ENCODE results near the gene PUM2.

Gene PUM2

GRCh38 chr2:20339012-20339411 is 11.6 kb downstream of the PUM2 start:
- no peak for DNase-seq (ENCODE audit: low spot score)

- no peak for DNase-seq (ENCODE audit: low spot score)
Measured at GRCh38 chr2:20334605-20335203, 15.9 kb downstream of the PUM2 start.

- DNase-seq (ENCODE audit: low spot score): no peak
Measured at GRCh38 chr2:20333738-20334137, 16.9 kb downstream of the PUM2 start.

GRCh38 chr2:20330192-20330591 is 20.5 kb downstream of the PUM2 start:
- no peak for DNase-seq (ENCODE audit: low spot score)

GRCh38 chr2:20327370-20327769 is 23.3 kb downstream of the PUM2 start:
- DNase-seq (ENCODE audit: low spot score): no peak

- DNase-seq (ENCODE audit: low spot score): peak; percentile 37
Measured at GRCh38 chr2:20326163-20326780, 24.4 kb downstream of the PUM2 start.

GRCh38 chr2:20322527-20323300 is 27.9 kb downstream of the PUM2 start:
- DNase-seq (ENCODE audit: low spot score): no peak

- no peak for DNase-seq (ENCODE audit: low spot score)
Measured at GRCh38 chr2:20317690-20318089, 33.0 kb downstream of the PUM2 start.

- no peak for DNase-seq (ENCODE audit: low spot score)
Measured at GRCh38 chr2:20317197-20317596, 33.4 kb downstream of the PUM2 start.

- DNase-seq (ENCODE audit: low spot score): no peak
Measured at GRCh38 chr2:20314562-20315501, 35.8 kb downstream of the PUM2 start.

GRCh38 chr2:20313659-20314058 is 37.0 kb downstream of the PUM2 start:
- DNase-seq (ENCODE audit: low spot score): no peak

GRCh38 chr2:20309001-20309400 is 41.6 kb downstream of the PUM2 start:
- no peak for DNase-seq (ENCODE audit: low spot score)

- no peak for DNase-seq (ENCODE audit: low spot score)
Measured at GRCh38 chr2:20307311-20307710, 43.3 kb downstream of the PUM2 start.

GRCh38 chr2:20304411-20304810 is 46.2 kb downstream of the PUM2 start:
- DNase-seq (ENCODE audit: low spot score): no peak

- DNase-seq (ENCODE audit: low spot score): no peak
Measured at GRCh38 chr2:20303966-20304365, 46.7 kb downstream of the PUM2 start.

GRCh38 chr2:20302019-20302418 is 48.6 kb downstream of the PUM2 start:
- no peak for DNase-seq (ENCODE audit: low spot score)

GRCh38 chr2:20300656-20301055 is 50.0 kb downstream of the PUM2 start:
- DNase-seq (ENCODE audit: low spot score): no peak

- DNase-seq (ENCODE audit: low spot score): no peak
Measured at GRCh38 chr2:20299113-20299512, 51.5 kb downstream of the PUM2 start.

GRCh38 chr2:20294231-20294630 is 56.4 kb downstream of the PUM2 start:
- no peak for DNase-seq (ENCODE audit: low spot score)

- no peak for DNase-seq (ENCODE audit: low spot score)
Measured at GRCh38 chr2:20292984-20293383, 57.7 kb downstream of the PUM2 start.

- DNase-seq (ENCODE audit: low spot score): no peak
Measured at GRCh38 chr2:20291846-20292408, 58.7 kb downstream of the PUM2 start.

GRCh38 chr2:20291106-20291564 is 59.5 kb downstream of the PUM2 start:
- DNase-seq (ENCODE audit: low spot score): peak; percentile 79
